Activated gamma-delta T cell (primary cell): ENCODE measurements around the gene PCDHA8.
"Not testable (repeated sequence)": the region's sequence is repeated elsewhere in the genome, so short reads cannot be mapped to it uniquely, and the experiment has no call there.

Source experiments
- DNase-seq: peaks from one replicate; lab custom pipeline; 2025; lab: John Stamatoyannopoulos, UW

PCDHA8 gene

DNA sequence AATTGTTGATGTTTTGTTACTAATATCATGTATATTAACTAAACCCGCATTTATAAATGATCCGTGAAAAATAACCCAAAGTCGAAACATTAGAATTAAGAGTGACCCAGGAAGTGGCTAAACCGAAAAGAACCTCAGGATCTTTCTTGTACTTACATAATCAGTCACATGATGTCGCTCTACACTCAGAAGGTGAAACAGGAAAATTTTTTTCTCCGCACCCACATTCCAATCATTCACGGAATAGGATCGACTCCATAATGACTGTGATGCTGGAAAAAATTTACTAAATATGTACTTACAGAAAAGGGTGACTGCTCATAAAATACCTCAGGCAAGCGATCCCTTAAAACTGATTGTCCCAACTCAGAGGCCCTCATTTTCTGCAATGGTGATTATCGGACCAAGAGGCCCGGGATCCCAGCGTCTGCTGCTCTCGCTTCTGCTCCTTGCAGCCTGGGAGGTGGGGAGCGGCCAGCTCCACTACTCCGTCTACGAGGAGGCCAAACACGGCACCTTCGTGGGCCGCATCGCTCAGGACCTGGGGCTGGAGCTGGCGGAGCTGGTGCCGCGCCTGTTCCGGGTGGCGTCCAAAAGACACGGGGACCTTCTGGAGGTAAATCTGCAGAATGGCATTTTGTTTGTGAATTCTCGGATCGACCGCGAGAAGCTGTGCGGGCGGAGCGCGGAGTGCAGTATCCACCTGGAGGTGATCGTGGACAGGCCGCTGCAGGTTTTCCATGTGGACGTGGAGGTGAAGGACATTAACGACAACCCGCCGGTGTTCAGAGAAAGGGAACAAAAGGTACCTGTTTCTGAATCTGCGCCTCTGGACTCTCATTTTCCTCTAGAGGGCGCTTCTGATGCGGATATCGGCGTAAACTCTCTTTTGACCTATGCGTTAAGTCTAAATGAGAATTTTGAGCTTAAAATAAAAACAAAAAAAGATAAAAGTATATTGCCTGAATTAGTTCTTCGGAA, 34.4 kb downstream of the PCDHA8 start, which contains the start of gene PCDHA12:
TSS of gene PCDHA12 (plus strand) at position 224 of the 981 bp plus-strand sequence. CDS start at position 389, 165 bp downstream.
- DNase-seq, result no peak

DNA sequence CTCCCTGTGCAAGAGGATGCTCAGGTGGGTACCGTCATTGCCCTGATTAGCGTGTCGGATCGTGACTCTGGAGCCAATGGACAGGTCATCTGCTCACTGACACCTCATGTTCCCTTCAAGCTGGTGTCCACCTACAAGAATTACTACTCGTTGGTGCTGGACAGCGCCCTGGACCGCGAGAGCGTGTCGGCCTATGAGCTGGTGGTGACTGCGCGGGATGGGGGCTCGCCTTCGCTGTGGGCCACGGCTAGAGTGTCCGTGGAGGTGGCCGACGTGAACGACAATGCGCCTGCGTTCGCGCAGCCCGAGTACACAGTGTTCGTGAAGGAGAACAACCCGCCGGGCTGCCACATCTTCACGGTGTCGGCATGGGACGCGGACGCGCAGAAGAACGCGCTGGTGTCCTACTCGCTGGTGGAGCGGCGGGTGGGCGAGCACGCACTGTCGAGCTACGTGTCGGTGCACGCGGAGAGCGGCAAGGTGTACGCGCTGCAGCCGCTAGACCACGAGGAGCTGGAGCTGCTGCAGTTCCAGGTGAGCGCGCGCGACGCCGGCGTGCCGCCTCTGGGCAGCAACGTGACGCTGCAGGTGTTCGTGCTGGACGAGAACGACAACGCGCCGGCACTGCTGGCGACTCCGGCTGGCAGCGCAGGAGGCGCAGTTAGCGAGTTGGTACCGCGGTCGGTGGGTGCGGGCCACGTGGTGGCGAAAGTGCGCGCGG, 35.7 kb downstream of the PCDHA8 start:
- DNase-seq, result not testable (repeated sequence)

DNA sequence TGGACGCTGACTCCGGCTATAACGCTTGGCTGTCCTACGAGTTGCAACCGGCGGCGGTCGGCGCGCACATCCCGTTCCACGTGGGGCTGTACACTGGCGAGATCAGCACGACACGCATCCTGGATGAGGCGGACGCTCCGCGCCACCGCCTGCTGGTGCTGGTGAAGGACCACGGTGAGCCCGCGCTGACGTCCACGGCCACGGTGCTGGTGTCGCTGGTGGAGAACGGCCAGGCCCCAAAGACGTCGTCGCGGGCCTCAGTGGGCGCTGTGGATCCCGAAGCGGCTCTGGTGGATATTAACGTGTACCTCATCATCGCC, 36.2 kb downstream of the PCDHA8 start:
- no peak for DNase-seq

DNA sequence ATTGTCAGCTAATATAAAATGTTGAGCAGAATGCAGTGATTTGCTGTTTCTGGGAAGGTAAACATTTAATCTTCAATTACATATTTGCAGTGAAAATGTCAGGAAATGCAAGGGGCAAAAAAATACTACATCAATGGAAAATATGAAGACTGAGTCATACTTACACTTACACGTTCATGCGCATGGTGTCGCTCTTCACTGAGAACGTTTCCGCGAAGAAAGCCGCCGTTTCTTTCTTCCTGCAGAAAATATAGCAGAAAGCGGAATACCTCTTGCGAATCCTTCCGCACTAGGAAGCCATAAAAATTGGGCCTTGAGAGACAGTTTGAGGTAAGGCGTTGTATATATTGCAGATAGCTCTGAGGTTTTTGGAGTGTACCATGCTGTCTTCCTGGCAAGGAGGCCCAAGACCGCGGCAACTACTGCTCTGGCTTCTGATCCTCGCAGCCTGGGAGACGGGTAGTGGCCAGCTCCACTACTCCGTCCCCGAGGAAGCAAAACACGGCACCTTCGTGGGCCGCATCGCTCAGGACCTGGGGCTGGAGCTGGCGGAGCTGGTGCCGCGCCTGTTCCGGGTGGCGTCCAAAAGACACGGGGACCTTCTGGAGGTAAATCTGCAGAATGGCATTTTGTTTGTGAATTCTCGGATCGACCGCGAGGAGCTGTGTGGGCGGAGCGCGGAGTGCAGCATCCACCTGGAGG, 41.1 kb downstream of the PCDHA8 start, which contains the start of gene PCDHA13:
TSS of gene PCDHA13 (plus strand) at position 236 of the 702 bp plus-strand sequence. CDS start at position 381, 145 bp downstream.
- no peak for DNase-seq

DNA sequence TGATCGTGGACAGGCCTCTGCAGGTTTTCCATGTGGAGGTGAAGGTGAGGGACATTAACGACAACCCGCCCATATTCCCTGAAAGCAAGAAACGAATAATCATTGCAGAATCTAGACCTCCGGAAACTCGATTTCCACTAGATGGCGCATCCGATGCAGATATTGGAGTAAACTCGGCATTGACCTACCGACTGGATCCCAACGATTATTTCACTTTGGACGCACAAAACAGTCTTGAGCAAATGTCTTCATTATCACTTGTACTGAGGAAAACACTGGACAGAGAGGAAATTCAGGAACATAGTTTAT, 41.6 kb downstream of the PCDHA8 start:
- DNase-seq, result no peak

DNA sequence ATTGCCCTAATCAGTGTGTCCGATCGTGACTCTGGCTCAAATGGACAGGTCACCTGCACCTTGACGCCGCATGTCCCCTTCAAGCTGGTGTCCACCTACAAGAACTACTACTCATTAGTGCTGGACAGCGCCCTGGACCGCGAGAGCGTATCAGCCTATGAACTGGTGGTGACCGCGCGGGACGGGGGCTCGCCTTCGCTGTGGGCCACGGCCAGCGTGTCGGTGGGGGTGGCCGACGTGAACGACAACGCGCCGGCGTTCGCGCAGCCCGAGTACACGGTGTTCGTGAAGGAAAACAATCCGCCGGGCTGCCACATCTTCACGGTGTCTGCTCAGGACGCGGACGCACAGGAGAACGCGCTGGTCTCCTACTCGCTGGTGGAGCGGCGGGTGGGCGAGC, 42.4 kb downstream of the PCDHA8 start:
- DNase-seq, result no peak

DNA sequence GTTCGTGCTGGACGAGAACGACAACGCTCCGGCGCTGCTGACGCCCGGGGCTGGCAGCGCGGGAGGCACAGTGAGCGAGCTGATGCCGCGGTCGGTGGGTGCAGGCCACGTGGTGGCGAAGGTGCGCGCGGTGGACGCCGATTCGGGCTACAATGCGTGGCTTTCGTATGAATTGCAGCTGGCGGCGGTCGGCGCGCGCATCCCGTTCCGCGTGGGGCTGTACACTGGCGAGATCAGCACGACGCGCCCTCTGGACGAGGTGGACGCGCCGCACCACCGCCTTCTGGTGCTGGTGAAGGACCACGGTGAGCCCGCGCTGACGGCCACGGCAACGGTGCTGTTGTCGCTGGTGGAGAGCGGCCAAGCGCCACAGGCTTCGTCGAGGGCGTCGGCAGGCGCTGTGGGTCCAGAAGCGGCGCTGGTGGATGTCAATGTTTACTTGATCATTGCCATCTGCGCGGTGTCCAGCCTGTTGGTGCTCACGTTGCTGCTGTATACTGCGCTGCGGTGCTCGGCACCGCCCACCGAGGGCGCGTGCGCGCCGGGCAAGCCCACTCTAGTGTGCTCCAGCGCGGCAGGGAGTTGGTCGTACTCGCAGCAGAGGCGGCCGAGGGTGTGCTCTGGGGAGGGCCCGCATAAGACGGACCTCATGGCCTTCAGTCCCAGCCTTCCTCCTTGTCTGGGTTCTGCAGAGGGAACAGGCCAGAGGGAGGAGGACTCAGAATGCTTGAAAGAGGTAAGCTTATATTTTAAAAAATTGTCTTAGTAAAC, 43.1 kb downstream of the PCDHA8 start:
- no peak for DNase-seq
